GM06990 (cell line): ENCODE data around the gene FBXL5.
"Not testable (repeated sequence)": the region's sequence is repeated elsewhere in the genome, so short reads cannot be mapped to it uniquely, and the experiment has no call there.

ENCODE experiments used
- DNase-seq: peaks from one replicate; pipeline ENCODE4 v3.0.0-alpha.2; 2011; ENCODE audit not compliant: insufficient read length; ENCODE audit errors: extremely low read depth
- H3K27me3 ChIP-seq: replicated peaks from 2 replicates; pipeline ENCODE4 v1.6.0; 2011; ENCODE audit warnings: low read length; ENCODE audit not compliant: control insufficient read depth, insufficient read depth
- H3K36me3 ChIP-seq: 2 replicates; pipeline ENCODE4 v1.5.1; 2011; ENCODE audit warnings: low read length; ENCODE audit not compliant: control insufficient read depth, insufficient read depth
- H3K4me3 ChIP-seq: replicated peaks from 2 replicates; pipeline ENCODE4 v1.5.1; 2011; ENCODE audit warnings: low read depth, mild to moderate bottlenecking, control low read depth, low read length
- CTCF ChIP-seq: IDR thresholded peaks from 2 replicates; pipeline ENCODE4 v1.5.1; 2011; ENCODE audit warnings: low read length, control low read depth, mild to moderate bottlenecking, inconsistent platforms; ENCODE audit not compliant: insufficient read depth, poor library complexity, severe bottlenecking

Gene FBXL5

GRCh38 chr4:15649914-15650545, 5.1 kb downstream of the FBXL5 start:
- Histone ChIP-seq H3K36me3 (no peaks in the 10 kb centered on the region), H3K4me3 (no peak overlapping the region), H3K27me3 (no peaks in the 10 kb centered on the region)
- DNase-seq, result no peak
- TF ChIP-seq CTCF, result peak; percentile 72

- Histone ChIP-seq H3K4me3 (no peak overlapping the region), H3K36me3 (no peaks in the 10 kb centered on the region; the same call in 1 of the 2 replicates), H3K27me3 (no peaks in the 10 kb centered on the region)
- no peak for DNase-seq
- TF ChIP-seq CTCF, result no peak
Observed at GRCh38 chr4:15648600-15648999, 6.6 kb downstream of the FBXL5 start.

- no peak for TF ChIP-seq CTCF
- no peaks in the 10 kb centered on the region for H3K27me3 ChIP-seq
- no peak overlapping the region for H3K4me3 ChIP-seq
- H3K36me3 ChIP-seq, result peaks cover 3% of the 10 kb centered on the region
- no peak for DNase-seq
Observed at GRCh38 chr4:15638418-15638817, 16.7 kb downstream of the FBXL5 start.

- Histone ChIP-seq H3K4me3 (no peak overlapping the region), H3K27me3 (no peaks in the 10 kb centered on the region), H3K36me3 (peaks cover 3% of the 10 kb centered on the region)
- DNase-seq, result no peak
- TF ChIP-seq CTCF, result no peak
Observed at GRCh38 chr4:15636818-15637217, 18.3 kb downstream of the FBXL5 start.

GRCh38 chr4:15617407-15617806, 37.8 kb downstream of the FBXL5 start:
- not testable (repeated sequence) for H3K4me3 ChIP-seq, DNase-seq, H3K27me3 ChIP-seq, H3K36me3 ChIP-seq

GRCh38 chr4:15614891-15615290, 40.3 kb downstream of the FBXL5 start:
- DNase-seq, H3K27me3 ChIP-seq, H3K4me3 ChIP-seq, H3K36me3 ChIP-seq: not testable (repeated sequence)

- no peak for TF ChIP-seq CTCF
- Histone ChIP-seq H3K36me3 (no peaks in the 10 kb centered on the region; the same call in 1 of the 2 replicates), H3K4me3 (no peak overlapping the region), H3K27me3 (no peaks in the 10 kb centered on the region)
- DNase-seq, result no peak
Observed at GRCh38 chr4:15612136-15612535, 43.0 kb downstream of the FBXL5 start.
